Activated T-cell treated with anti-CD3 and anti-CD28 coated beads, Interleukin-2, amount 50 U/mL, for 48 hours (primary cell): ENCODE measurements around the gene TMEM80.

Experiments
- DNase-seq, 2 experiments: peaks; one replicate each; pipeline ENCODE4 v3.0.0-alpha.2; 2020

The TMEM80 gene

DNA sequence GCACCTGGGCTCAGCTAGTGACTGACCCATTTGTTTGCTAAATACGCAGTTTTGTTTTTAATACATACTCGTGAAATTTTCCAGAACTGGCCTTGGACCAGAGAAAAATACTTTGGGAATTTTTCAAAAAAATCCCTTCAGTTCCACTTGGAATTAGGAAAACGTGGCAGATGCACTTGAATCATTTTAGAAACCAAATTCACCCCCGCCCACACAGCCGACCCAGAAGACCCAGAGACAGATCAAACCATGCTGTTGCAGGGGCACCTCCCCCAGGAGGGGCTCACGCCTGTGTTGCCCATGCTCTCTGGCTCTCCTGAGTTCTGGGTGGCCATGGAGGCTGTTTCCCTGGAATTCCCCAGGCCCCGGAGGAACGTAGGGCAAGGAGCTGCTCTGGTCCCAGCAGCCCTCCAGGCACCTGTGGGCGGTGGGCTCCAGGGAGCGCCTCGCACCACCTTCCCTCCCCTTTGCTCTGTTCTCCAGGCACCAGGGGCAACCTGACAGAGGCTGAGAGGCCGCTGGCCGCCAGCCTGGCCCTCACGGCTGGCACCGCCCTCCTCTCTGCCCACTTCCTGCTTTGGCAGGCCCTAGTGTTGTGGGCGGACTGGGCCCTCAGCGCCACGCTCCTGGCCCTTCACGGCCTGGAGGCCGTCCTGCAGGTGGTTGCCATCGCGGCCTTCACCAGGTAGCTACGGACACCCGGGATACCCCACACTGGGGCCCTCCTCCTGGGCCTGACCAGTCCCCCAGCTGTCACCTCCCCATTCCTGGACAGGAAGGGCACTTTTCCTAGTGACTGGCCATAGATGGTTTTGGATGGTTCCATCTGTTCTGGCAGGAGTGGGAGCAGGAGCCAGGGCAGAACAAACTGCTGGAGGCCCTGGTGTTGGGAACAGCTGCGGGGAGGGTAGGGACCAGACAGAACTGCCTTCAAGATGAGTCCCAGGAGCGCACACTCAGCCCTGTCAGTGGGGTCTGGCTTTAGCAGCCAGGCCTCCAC is 7.1 kb downstream of the TMEM80 start:
- no peak for DNase-seq

DNA sequence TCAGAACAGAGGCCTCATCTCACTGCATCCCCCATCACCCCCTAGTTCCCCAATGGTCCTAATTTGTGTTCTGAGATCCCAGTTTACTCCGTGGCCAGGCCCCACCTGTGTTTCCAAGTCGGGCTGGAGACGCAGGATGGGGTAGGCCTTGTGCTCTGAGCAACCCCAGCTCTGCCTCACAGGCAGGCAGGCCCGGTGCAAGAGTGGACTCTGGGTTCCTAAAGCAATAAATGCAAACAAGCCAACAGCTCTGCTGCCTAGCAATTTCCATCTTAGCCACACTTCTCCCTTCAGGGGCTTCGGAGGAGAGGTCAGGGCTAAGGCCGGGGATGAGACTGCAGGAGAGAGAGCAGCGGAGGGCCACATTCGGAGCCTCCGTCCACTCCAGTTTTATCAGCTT is 7.9 kb downstream of the TMEM80 start:
- no peak for DNase-seq

DNA sequence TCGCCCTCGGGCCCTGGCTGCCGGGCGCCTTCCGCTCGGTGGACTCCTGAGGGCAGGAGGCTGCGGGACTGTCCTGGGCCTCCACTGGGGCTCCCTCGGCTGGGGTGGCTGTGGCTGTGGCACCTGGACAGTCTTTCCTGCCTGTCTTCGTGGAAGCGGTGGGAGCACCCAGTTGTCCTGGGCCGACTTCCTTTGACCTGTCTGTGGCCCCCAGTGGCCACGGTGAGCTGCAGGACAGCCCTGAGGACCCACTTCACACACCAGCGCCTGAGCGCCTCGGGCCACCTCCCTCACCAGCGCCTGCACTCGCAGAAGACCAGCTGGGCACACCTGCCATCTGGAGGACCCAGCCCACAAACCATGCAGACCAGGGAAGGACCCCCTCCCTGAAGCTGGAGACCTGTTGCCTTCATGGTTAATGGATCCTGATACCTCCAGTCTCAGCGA is 8.6 kb downstream of the TMEM80 start:
- no peak for DNase-seq

DNA sequence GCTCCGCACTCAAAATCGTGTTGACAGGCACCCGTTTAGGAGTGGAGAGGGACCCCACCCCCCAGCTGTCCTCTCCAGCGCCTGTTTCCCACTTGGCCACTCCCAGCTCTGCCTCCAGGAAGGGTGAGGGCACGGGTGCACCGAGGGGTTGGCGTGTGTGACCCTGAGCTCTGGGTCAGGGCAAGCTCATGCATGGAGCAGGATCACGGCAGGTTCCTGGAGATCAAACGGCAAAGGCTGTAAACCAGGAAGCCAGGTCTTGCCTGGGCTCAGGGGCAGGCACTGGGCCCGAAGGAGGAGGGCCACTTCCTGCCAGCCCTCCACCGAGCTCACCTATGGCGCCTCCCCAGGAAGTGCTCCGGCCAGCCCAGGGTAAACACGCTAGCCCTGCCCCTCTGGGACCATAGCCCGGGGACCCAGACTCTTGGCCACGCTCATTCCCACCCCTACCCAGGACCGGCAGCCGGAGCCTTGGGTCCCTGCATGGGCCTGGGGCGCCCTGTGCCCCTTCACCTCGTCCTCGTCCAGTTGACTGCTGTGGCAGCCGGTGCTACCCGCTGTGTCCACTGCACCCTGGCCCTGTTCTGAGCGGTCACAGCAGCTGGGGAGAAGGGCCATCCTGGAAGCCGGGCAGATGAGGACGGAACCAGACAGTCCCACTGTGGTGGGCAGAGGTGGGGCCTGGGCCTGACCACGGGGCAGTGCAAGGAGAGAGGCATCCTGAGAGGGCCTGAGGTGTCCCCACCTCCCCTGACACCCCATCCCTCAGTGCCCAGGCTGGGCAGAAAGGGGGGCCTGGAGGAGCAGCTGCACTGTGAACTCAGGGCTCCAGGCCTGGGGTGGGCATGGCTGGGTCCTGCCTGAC is 9.4 kb downstream of the TMEM80 start:
- no peak for DNase-seq

DNA sequence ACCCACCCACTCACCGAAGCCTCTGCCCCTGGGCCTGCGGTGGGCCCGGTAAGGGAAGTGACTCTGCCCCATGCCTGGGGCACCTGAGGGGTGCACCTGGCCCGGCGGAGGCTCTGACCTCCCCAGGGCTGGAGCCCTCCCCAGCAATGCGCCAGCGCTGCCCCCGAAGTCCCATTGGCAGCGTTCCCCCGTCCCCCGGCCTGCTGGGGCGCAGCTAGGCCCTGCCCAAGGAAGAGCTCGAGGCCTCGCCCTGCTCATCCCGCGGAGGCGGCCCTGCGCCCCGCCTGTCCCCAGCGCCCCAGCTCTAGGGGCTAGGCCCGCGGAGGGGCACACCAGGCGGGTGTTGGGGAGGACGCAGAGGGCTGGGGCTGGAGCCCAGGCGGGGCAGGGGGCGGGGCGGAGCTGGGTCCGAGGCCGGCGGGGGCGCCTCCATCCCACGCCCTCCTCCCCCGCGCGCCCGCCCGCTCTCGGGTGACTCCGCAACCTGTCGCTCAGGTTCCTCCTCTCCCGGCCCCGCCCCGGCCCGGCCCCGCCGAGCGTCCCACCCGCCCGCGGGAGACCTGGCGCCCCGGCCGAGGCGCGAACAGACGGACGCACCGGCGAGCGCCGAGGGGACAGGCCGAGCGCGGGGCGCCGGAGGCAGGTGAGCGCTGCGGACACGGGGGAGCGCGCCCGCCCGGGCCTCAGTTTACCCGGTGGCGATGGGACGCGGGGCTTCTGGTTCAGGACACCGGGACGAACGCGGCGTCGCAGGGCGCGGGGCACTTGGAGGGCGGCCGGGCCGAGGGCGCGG is 10.2 kb downstream of the TMEM80 start, which contains the start of gene EPS8L2:
Gene EPS8L2 (plus strand): TSS at position 586 of the 793 bp plus-strand sequence. CDS start 3,177 bp downstream, outside the sequence.
- no peak for DNase-seq

DNA sequence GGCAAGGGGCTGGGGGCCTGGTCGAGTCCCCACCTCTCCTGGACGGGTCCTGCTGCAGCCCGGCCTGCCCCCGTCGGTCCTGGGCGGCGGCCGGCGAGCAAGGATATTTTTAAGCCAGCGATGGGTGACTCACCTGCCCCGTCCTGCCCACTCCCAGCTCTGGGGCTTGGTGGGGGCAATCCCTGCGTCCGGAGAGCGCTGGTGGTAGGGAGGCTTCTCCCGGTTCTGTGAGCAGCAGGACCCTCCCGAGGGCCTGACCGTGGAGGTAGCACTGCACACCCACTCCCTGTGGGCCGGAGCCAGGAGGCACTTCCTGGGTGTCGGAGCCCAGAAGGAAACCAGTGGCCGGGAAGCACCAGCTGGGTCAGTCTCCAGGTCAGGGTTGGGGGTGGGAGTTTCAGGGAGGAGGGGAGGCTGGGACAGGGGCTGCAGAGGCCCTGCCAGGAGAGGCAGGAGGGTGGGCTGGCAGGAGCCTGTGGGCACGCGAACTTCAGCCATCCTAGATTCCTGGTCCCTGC is 10.9 kb downstream of the TMEM80 start:
- DNase-seq = no peak

DNA sequence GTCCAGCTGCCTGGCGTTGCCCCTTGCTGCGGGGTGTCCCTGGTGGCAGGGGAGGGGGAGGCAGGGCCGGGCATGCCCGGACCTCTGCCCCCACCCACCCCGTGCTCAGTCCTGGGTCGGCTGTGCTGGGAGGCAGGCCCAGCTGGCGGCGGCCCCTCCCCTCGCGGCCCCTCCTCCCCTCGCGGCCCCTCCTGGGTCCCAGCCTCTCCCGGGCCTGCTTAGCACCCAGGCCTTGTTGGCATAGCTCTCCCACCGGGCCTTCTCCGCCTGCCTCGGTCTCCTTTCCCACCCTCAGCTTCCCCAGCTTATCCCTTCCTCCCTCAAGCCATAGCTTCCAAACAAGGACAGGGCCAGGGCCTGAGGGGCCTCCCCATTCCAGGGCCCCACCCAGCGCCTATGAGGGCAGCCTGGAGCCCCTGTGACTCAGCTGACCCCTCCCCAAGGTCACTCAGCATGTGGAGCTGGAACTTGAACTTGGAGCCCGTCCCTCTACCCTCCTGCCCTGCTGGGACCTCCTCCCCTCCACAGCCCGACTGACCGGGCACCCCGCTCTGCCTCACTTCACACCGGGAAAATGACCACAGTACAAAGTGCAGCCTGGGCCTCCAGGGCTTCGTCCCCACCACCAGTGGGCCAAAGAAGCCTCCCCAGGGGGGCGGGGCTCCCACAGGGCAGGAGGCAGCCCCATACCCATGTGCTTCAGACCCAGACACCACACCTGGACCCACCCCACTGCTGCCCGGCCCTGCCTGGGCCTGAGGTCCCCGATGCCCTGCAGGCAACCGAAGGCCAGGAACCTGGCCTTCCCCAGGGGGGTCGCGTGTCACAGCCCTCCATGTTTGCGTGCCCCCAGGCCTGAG is 11.6 kb downstream of the TMEM80 start:
- no peak for DNase-seq

DNA sequence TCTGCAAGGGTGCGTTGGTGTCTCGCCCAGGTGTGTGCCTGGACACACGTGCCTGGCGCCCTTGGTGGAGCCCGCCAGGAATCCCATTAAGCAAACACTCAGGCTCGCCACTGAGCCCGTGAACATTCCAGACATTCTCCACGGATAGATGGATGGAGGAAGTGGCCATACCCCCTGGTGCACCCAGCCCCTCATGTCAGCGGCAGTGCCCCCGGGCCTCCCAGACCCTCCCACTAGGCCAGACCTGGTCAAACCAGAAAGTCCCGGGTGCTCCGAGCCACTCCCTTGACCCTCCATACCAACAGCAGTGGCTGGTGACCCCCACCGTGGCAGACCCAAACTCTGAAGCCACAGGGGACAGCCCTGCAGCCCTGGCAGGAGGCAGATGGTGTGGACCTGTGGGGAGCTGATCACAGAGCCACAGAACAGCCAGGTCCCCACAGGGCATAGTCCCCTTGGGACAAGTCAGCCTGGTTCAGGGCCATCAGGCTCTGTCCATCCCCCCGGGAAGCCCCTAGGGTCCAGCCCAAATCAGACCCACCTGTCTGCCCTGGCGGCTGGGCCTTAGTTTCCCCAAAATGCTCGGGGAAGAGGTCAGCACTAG is 12.3 kb downstream of the TMEM80 start:
- no peak for DNase-seq

DNA sequence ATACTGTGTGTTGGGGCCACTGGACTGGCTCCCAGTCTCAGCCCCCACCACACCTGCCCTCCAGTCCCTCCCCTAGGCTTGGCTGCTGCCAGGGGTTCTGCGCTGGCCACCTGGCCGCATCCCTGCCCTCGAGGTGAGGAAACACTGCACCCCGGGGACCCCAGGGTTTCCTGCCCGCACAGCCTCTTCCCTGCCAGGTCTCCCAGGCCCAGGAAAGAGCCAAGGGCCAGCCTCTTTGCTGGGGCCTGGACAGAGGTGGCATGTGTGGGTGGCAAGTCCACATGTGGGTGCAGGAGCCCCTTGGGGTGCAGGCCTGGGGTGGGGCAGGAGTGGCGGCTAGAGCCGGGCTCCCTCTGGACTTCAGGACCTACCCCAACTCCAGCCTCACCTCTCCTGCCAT is 12.9 kb downstream of the TMEM80 start:
- DNase-seq = no peak

DNA sequence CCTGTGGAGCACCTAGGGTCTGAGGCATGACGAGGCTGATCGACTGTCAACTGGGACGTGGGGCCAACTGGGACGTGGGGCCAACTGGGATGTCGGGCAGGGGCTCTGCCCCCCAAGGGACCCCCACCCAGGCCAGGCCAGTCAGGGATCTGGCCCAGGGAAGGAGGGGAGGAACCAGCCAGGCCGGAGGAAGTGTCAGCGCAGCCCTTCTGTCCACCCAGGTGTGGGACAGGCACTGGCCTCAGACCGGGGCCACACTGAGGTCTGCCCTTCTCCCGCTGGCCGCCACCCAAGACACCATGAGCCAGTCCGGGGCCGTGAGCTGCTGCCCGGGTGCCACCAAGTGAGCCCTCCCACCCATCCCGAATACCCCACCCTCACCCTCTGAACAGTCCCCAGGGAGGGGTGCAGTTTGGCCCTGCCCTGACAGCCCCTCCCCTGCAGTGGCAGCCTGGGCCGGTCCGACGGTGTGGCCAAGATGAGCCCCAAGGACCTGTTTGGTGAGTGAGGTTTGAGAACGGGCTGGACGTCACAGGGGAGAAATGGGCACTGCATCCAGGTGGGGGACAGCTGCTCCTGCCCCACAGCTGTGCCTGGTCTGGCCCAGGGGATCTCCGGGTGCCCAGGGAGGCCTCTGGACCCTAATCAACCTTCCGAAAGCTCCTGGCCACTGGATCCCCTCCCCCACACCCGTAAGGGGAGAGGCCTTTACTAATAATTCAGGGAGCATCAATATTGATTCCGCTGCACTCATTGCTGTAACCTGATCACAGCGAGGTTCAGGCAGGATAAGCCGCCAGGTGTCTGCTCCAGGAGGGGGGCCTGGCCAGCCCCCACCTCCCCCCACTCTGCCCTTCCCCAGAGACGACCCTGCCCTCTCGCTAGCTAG is 13.7 kb downstream of the TMEM80 start:
- DNase-seq = no peak

DNA sequence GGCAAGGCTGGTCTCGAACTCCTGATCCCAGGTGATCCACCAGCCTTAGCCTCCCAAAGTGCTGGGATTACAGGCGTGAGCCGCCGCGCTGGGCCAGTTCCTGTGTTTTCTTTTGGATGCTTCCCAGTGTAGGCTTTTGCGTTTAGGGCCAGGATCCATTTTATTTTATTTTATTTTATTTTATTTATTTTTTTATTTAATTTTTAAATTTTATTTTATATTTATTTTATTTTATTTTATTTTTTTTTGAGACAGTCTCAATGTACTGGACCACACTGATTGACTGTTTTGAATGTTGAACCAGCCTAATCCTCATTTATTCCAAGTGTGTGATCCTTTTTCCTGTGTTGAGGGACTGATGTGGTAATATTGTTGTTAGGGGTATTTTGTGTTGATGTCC is 18.8 kb downstream of the TMEM80 start:
- DNase-seq = no peak

DNA sequence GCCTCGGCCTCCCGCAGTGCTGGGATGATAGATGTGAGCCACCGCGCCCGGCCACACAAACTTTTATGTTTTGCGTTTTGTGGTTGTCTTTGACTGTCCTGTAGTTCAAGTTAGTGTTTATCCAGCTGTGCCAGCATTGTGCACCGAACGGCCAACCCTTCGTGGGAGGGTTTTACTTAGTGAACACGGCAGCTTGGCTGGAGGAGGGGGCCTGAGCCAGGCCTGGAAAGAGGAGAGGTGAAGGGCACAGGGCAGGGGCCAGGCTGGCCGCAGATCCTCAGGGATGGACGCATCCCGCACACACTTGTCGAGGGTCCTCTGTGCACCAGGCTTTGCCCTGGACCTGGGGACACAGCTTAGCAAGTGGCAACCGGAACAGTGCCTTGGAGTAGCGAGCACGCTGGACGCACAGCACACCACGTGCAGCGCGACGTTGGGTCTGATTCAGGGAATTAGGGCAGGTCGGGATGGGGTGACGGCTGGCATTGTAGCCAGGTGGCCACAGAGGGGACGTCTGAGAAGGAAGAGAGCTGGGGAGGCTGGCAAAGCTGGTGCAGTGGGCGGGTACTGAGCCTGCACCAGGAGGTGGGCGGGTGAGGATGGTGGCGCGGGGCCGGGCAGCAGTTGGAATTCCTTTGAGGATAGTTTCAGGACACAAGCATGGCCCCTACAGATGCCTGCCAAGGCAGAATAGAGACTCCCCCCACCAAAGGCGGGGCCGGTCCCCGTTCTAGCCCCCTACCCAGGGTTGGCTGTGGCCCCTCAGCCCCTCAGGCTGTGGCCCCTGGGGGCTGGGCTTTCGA is 23.8 kb downstream of the TMEM80 start:
- no peak for DNase-seq

DNA sequence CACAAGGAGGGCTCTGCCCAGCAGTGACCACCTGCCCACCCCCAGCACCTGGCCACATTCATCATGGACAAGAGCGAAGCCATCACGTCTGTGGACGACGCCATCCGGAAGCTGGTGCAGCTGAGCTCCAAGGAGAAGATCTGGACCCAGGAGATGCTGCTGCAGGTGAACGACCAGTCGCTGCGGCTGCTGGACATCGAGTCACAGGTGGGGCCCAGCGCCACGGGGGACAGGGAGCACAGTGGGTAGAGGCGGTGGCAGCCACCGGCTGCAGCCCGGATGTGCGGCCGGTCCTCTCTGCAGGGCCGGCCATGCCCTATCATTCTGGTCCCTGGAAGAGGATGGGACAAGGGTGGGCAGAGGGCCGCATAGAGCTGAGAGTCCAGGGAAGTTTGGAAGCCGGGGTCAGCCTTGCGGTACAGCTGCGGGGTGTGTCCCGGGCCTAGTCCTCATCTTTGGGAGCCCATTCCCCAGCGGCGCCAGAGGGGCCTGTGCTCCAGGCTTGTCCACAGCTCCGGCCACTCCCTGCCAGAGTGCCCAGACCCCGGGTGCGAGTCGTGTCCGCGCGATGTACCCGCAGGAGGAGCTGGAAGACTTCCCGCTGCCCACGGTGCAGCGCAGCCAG is 24.5 kb downstream of the TMEM80 start:
- no peak for DNase-seq

DNA sequence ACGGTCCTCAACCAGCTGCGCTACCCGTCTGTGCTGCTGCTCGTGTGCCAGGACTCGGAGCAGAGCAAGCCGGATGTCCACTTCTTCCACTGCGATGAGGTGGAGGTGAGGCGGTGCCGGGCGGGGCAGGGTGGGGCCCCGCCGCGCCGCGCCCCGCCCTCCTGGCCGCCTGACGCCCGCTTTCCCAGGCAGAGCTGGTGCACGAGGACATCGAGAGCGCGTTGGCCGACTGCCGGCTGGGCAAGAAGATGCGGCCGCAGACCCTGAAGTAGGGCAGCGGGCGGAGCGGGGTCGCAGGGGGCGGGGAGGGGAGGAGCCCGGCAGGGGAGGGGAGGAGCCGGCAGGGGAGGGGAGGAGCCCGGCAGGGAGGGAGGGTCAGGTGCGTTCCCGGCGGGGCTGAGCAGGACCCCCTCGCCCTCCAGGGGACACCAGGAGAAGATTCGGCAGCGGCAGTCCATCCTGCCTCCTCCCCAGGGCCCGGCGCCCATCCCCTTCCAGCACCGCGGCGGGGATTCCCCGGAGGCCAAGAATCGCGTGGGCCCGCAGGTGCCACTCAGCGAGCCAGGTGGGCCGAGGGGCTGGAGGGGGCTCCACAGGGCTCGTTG is 25.1 kb downstream of the TMEM80 start:
- DNase-seq = peak; percentile 54 to 66

DNA sequence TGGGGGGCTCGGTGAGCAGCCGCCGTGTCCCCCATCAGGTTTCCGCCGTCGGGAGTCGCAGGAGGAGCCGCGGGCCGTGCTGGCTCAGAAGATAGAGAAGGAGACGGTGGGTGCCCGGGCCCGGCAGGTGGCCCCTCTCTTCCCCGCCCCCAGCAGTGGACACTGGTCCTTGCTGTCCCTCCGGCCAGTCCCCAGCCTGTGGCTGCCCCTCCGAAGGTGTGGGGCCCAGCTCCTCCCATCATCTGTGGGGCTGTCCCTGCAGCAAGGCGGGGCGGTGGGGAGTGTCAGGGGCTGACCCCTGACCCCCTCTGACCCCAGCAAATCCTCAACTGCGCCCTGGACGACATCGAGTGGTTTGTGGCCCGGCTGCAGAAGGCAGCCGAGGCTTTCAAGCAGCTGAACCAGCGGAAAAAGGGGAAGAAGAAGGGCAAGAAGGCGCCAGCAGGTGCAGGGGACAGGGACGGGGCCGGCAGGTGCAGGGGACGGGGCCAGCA is 25.7 kb downstream of the TMEM80 start:
- DNase-seq = no peak

DNA sequence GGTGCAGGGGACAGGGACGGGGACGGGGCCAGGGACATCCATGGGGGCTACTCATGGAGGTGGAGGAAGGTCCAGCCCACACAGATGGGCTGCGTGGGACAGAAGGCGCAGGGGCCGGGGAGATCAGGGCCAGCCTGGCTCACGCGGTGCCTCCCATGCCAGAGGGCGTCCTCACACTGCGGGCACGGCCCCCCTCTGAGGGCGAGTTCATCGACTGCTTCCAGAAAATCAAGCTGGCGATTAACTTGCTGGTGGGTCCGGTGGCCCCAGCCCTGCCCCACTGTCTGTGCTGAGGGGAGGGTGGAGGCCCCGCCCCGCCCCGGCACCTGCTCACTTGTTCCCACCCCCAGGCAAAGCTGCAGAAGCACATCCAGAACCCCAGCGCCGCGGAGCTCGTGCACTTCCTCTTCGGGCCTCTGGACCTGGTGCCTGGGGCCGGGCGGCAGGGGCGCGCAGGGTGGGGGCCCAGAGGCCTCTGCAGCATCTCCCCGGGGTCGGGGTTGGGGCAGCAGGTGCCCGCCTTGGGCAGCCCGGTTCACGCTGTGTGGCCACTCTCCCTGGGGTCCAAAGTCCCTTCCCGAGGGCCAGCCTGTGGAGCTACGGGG is 26.2 kb downstream of the TMEM80 start:
- peak; percentile 65 to 67 for DNase-seq

DNA sequence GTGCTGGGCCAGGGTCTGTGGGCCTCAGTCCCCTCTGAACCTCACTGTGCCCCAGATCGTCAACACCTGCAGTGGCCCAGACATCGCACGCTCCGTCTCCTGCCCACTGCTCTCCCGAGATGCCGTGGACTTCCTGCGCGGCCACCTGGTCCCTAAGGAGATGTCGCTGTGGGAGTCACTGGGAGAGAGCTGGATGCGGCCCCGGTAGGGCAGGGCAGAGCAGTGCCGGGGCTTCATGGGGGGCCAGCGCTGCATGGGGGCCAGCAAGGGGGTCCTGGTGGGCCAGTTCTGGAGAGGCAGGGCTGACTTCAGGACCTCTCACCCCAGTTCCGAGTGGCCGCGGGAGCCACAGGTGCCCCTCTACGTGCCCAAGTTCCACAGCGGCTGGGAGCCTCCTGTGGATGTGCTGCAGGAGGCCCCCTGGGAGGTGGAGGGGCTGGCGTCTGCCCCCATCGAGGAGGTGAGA is 26.8 kb downstream of the TMEM80 start:
- DNase-seq = no peak
